H1 (cell line): ENCODE results near the gene PLEKHA5. TPM values are rescaled to one million over a fixed set of nuclear protein-coding genes. Genes with fewer than 3 reads are reported as not detected.

Source experiments
- GTF2F1 ChIP-seq: IDR thresholded peaks from 2 replicates; pipeline ENCODE4 v1.6.1; 2012; ENCODE audit warnings: low read depth, low read length, improper control_type of control experiment, borderline replicate concordance
- JUND ChIP-seq: IDR thresholded peaks from 2 replicates; pipeline ENCODE4 v1.6.1; 2011; ENCODE audit warnings: mild to moderate bottlenecking, improper control_type of control experiment, low read length
- POLR2A ChIP-seq, 2 experiments: IDR thresholded peaks; 1 replicate in 1 of 2; 2 replicates in 1 of 2; pipeline ENCODE4 v1.6.1; 2011; ENCODE audit warnings: low read depth in 2 of 2, low read length in 2 of 2, mild to moderate bottlenecking in 2 of 2; ENCODE audit errors: control extremely low read depth in 1 of 2
- TAF1 ChIP-seq: IDR thresholded peaks from 2 replicates; pipeline ENCODE4 v1.6.1; 2011; ENCODE audit warnings: mild to moderate bottlenecking, low read depth, low read length
- TCF12 ChIP-seq: IDR thresholded peaks from 2 replicates; pipeline ENCODE4 v1.6.1; 2011; ENCODE audit warnings: low read depth, mild to moderate bottlenecking, low read length
- polyA plus RNA-seq, 7 experiments: library from polyadenylated mRNA; depleted of rRNA in 3 of 7; stranded (reverse) in 5 of 7; unstranded in 2 of 7; fragments of >200 nt in 5 of 7; fragments of 200-250 nt in 2 of 7; gene quantifications; 1 replicate in 5 of 7; 2 replicates in 1 of 7; 4 replicates in 1 of 7; pipeline versions ENCODE4 v1.2.1 to v1.2.3, GENCODE V29; 2011 to 2013; ENCODE audit warnings: missing spikeins in 2 of 7, mixed read lengths in 2 of 7
- total RNA-seq: library from RNA; stranded (reverse); fragmentation: NEBNext Ultra II Directional; extraction: Animal tissue kit (Norgen Biotek cat#: 25700); gene quantifications from 2 replicates; pipeline ENCODE4 v1.2.1, GENCODE V29; 2021

Gene PLEKHA5
- total and polyA plus RNA-seq, 2 of the 8 experiments (the other 6 are each of a cell fraction or from before 2014, with no cell fraction given): 17.2 to 66.1 TPM

- TF ChIP-seq GTF2F1 (no peak), JUND (no peak), TCF12 (no peak), TAF1 (no peak), POLR2A (IDR thresholded peaks at IDR 0.05; ENCODE audit: control extremely low read depth in 1 of 2, low read depth in 2 of 2, low read length in 2 of 2) (no peak)
Measured at GRCh38 chr12:19155981-19156734, 26.6 kb downstream of the PLEKHA5 start (continued).
